ENCODE measurements around the gene KDM8. TPM values are rescaled to one million over a fixed set of nuclear protein-coding genes. Genes with fewer than 3 reads are reported as not detected.
"Not testable (repeated sequence)": the region's sequence is repeated elsewhere in the genome, so short reads cannot be mapped to it uniquely, and the experiment has no call there.

Gene KDM8
- total RNA-seq, 2 experiments from 2014 or later = 11.3 to 13.9 TPM

DNA sequence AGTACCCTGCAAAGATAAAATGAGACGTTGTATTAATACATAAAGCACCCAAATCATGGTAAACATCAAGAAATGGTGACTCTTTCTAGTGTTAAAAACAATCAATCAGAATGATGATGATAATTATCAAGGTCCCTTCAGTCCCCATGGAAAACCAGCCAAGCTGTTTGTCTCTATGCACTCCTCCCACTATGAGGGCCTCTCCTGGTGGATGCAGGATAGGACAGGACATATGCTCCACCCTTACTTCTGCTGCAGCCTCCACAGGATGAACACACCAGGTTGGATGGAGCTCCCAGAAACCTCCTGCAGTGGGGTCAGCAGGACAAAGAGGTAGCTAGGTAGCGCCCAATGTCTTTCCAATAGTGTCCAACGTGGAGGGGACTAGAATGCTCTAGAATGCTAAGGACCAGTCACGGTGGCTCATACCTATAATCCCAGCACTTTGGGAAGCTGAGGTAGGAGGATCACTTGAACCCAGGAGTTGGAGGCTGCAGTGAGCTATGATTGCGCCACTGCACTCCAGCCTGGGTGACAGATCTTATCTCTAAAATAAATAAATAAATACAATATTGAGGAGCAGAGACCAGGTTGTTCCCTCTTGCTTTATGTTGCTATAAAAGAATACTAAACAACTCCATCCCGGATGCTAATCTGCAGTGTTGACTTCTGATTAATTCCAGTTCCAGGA lies 9.9 kb upstream of the KDM8 start:
- Mint-ChIP-seq H3K9me3 (peaks cover 17% of the 10 kb centered on the region), H3K36me3 (ENCODE audit: low read depth) (peaks cover 3% of the 10 kb centered on the region), H3K27me3 (ENCODE audit: low read depth) (no peaks in the 10 kb centered on the region), H3K27ac (no peak overlapping the region), H3K4me3 (no peak overlapping the region), H3K4me1 (ENCODE audit: low read depth) (peaks cover 27% of the 10 kb centered on the region)
- intact Hi-C loops (cut with micrococcal nuclease) = no loop called here
- CTCF ChIA-PET = interaction anchor here (1.0 kb wide), 1 partner anchor 14 kb away, joined by 6 read pairs; no protein-coding TSS in a partner anchor
- no peak for DNase-seq

DNA sequence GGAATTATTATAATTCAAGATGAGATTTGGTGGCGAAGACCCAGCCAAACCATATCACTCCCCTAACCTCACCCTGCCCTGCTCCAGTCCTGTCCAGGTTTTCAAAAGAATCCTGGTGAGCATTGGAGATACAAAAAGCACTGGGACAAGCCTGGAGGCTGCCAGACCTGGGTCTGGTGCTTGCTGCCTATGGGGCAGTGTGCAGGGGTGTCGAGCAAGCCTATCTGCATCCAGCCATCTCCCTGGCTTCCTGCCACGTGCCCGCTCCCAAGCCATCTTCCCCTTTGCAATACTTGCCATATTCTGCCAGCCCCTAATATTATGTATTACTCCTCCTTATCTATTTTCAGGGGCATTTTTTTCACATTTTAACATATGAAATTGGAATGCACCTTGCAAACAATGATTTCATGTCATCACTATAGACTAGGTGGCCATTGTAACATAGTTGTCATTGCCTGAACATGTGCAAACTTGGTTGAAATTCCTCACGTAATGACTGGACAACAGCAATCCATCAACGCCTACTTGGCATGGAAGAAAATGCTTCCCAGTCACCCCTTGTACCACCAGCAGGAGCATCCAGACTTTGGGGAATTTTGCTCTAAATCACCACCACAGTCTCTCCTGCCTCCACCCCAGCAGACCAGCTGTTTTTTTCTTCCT lies 8.1 kb upstream of the KDM8 start:
- CTCF ChIA-PET = interaction anchor here (0.7 to 3.7 kb wide), 3 partner anchors 16 to 42 kb away, joined by 3 to 22 read pairs (median 6); no protein-coding TSS in a partner anchor
- intact Hi-C loops (cut with micrococcal nuclease) = no loop called here
- Mint-ChIP-seq H3K4me3 (no peak overlapping the region), H3K36me3 (ENCODE audit: low read depth) (peaks cover 3% of the 10 kb centered on the region), H3K9me3 (peaks cover 17% of the 10 kb centered on the region), H3K4me1 (ENCODE audit: low read depth) (peaks cover 42% of the 10 kb centered on the region), H3K27ac (no peak overlapping the region), H3K27me3 (ENCODE audit: low read depth) (no peaks in the 10 kb centered on the region)
- no peak for DNase-seq

DNA sequence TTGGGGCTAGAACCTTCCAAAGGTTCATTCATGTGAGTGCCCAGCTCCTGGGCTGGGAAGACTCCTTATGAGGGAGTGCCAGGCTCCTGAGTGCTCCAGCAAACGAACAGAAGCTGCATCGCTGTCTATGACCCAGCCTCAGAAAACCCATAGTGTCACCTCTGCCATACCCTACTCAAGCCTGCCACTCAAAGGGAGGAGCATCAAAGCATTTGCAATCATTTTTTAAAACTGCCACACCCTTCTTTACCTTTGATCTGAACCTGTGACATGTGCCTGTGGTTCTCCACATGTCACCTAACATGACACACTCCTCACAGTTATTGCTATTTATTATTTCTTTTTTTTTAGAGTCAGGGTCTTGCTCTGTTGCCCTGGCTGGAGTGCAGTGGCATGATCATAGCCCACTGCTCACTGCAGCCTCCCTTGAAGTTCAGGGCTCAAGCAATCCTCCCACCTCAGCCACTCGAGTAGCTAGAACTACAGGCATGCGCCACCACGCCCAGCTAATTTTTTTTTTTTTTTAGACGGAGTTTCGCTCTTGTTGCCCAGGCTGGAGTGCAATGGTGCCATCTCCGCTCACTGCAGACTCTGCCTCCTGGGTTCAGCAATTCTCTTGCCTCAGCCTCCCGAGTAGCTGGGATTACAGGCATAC lies 7.3 kb upstream of the KDM8 start:
- Mint-ChIP-seq H3K27me3 (ENCODE audit: low read depth) (no peaks in the 10 kb centered on the region), H3K4me1 (ENCODE audit: low read depth) (peaks cover 51% of the 10 kb centered on the region), H3K27ac (peak overlapping the region; percentile 43), H3K4me3 (no peak overlapping the region), H3K36me3 (ENCODE audit: low read depth) (peaks cover 3% of the 10 kb centered on the region), H3K9me3 (peaks cover 21% of the 10 kb centered on the region)
- peak; percentile 39 for DNase-seq
- intact Hi-C loops (cut with micrococcal nuclease) = loop anchor here (1.0 kb wide), 1 partner anchor 17 kb away; no protein-coding TSS in a partner anchor
- CTCF ChIA-PET = interaction anchor here (0.7 to 3.7 kb wide), 4 partner anchors 15 to 41 kb away, joined by 3 to 22 read pairs (median 6); no protein-coding TSS in a partner anchor

DNA sequence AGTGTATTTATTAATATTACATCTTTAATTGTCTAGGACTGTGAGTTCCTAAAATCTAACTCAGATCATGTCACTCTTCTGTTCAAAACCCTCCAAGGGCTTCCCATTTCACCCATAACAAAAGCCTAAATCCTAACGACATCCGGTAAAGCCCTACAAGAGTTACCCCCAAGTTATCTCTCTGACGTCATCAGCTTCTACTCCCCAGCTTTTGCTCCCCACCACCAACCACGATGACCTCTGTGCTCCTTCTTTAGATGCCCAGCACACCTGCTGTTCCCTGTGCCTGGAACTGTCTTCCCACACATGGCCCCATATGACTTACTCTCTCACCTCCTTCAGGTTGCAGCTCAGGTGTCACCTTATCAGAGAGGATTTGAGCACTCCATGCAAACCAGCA lies 6.3 kb upstream of the KDM8 start:
- no peak overlapping the region for H3K4me3 Mint-ChIP-seq
- no peak for DNase-seq
- CTCF ChIA-PET = interaction anchor here (3.7 kb wide), 1 partner anchor 17 kb away, joined by 22 read pairs; no protein-coding TSS in a partner anchor
- peaks cover 56% of the 10 kb centered on the region for H3K4me1 Mint-ChIP-seq (ENCODE audit: low read depth)
- peaks cover 3% of the 10 kb centered on the region for H3K36me3 Mint-ChIP-seq (ENCODE audit: low read depth)
- intact Hi-C loops (cut with micrococcal nuclease) = no loop called here
- H3K9me3 Mint-ChIP-seq = peaks cover 22% of the 10 kb centered on the region
- H3K27me3 Mint-ChIP-seq (ENCODE audit: low read depth) = no peaks in the 10 kb centered on the region
- no peak overlapping the region for H3K27ac Mint-ChIP-seq

DNA sequence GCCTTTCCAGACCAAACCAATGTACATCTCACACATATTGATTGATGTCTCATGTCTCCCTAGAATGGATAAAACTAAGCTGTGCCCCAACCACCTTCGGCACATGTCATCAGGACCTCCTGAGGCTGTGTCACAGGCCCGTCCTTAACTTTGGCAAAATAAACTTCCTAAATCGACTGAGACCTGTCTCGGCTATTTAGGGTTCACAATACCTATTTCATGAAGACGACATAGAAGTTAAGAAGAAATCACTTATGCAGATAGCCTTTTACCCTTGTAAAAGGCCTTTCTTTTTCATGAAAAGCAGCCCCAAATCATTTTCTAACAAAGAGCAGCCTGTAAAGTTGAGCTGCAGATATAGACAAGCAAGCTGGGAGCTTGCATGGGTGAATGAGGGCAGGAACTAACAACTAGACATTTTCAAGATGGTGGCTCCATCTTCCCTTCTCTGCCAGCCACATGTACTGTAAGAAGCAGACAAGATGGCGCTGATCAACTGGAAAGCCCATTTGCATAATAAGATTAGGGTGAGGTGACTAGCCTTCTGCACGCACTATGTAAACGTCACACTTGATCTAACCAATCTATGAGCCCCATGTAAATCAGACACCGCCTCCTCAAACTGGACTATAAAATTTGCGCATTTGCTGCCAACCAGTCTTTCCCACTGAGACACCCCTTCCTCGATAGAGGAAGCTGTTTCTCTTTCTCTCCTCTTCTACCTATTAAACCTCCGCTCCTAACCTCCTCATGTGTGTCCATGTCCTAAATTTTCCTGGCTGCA lies 4.7 kb upstream of the KDM8 start:
- no peak overlapping the region for H3K4me3 Mint-ChIP-seq
- H3K36me3 Mint-ChIP-seq (ENCODE audit: low read depth) = peaks cover 3% of the 10 kb centered on the region
- peak overlapping the region; percentile 46 for H3K27ac Mint-ChIP-seq
- no peaks in the 10 kb centered on the region for H3K27me3 Mint-ChIP-seq (ENCODE audit: low read depth)
- no peak for DNase-seq
- CTCF ChIA-PET = interaction anchor here (1.4 to 3.7 kb wide), 4 partner anchors 17 to 43 kb away, joined by 3 to 22 read pairs (median 8); no protein-coding TSS in a partner anchor
- H3K9me3 Mint-ChIP-seq = peaks cover 22% of the 10 kb centered on the region
- H3K4me1 Mint-ChIP-seq (ENCODE audit: low read depth) = peaks cover 69% of the 10 kb centered on the region
- intact Hi-C loops (cut with micrococcal nuclease) = loop anchor here (1.0 kb wide), 1 partner anchor 29 kb away; no protein-coding TSS in a partner anchor

DNA sequence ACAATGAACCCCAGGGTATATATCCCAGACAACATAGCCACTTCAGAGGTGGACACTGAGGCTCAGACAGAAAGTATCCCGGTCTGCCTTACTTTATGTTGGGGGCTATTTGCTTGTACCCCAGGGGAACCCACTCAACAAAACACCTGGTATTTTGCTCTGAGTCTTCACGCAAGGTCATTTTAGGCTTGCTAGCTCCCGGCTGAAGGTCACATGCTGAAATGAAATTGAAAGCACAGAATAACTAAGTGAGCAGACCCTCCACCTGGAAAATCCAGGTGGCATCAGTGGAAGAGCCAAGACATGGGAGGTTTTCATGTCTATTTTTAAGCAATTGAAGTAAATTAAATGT lies 4.1 kb upstream of the KDM8 start:
- peaks cover 19% of the 10 kb centered on the region for H3K9me3 Mint-ChIP-seq
- DNase-seq = no peak
- peak overlapping the region; percentile 46 for H3K27ac Mint-ChIP-seq
- intact Hi-C loops (cut with micrococcal nuclease) = loop anchor here (1.0 kb wide), 1 partner anchor 30 kb away; no protein-coding TSS in a partner anchor
- CTCF ChIA-PET = interaction anchor here (1.4 to 2.0 kb wide), 3 partner anchors 18 to 43 kb away, joined by 3 to 12 read pairs (median 4); no protein-coding TSS in a partner anchor
- H3K4me3 Mint-ChIP-seq = no peak overlapping the region
- H3K36me3 Mint-ChIP-seq (ENCODE audit: low read depth) = peaks cover 6% of the 10 kb centered on the region
- H3K27me3 Mint-ChIP-seq (ENCODE audit: low read depth) = no peaks in the 10 kb centered on the region
- peaks cover 71% of the 10 kb centered on the region for H3K4me1 Mint-ChIP-seq (ENCODE audit: low read depth)

DNA sequence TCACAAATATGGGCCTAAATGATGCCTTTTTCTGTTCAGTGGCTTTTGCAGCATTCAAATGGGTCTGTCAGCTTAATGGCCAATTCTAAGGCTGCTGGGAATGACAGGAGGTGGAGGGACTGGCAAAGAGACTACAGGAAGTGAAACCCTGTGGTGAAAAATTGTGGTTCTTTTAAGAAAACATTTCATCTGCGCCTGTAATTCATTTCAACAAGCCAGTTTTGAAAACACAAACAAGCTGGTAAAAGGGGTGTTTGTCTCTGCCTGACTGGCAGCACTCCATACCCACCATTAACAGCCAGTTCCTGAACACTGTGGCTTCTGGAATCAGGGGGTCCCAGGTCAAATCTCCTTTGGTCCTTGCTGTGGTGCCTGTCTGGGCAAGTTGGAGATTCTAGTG lies 3.6 kb upstream of the KDM8 start:
- H3K4me3 Mint-ChIP-seq = no peak overlapping the region
- peak; percentile 60 for DNase-seq

DNA sequence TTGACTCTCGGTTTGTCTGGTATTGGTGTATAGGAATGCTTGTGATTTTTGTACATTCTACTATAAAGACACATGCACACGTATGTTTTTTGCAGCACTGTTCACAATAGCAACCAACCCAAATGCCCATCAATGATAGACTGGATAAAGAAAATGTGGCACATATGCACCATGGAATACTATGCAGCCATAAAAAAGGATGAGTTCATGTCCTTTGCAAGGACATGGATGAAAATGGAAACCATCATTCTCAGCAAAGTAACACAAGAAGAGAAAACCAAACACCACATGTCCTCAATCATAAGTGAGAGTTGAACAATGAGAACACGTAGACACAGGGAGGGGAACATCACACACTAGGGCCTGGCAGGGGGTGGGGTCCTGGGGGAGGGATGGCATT lies 2.4 kb upstream of the KDM8 start:
- Mint-ChIP-seq H3K27ac (peak overlapping the region; percentile 87), H3K4me1 (ENCODE audit: low read depth) (peaks cover 62% of the 10 kb centered on the region)
- DNase-seq; H3K4me3 Mint-ChIP-seq; CTCF ChIA-PET; intact Hi-C loops (cut with micrococcal nuclease); H3K36me3 Mint-ChIP-seq (ENCODE audit: low read depth); H3K27me3 Mint-ChIP-seq (ENCODE audit: low read depth); H3K9me3 Mint-ChIP-seq: not testable (repeated sequence)

More for the DNA sequence above, 3.6 kb upstream of the KDM8 start:
- Mint-ChIP-seq H3K9me3 (peaks cover 14% of the 10 kb centered on the region), H3K27ac (peak overlapping the region; percentile 87), H3K36me3 (ENCODE audit: low read depth) (peaks cover 6% of the 10 kb centered on the region), H3K27me3 (ENCODE audit: low read depth) (no peaks in the 10 kb centered on the region), H3K4me1 (ENCODE audit: low read depth) (peaks cover 73% of the 10 kb centered on the region)
- intact Hi-C loops (cut with micrococcal nuclease) = loop anchor here (1.0 kb wide), 1 partner anchor 30 kb away; no protein-coding TSS in a partner anchor
- CTCF ChIA-PET = interaction anchor here (0.9 to 2.0 kb wide), 4 partner anchors 14 to 44 kb away, joined by 3 to 12 read pairs (median 4); no protein-coding TSS in a partner anchor

DNA sequence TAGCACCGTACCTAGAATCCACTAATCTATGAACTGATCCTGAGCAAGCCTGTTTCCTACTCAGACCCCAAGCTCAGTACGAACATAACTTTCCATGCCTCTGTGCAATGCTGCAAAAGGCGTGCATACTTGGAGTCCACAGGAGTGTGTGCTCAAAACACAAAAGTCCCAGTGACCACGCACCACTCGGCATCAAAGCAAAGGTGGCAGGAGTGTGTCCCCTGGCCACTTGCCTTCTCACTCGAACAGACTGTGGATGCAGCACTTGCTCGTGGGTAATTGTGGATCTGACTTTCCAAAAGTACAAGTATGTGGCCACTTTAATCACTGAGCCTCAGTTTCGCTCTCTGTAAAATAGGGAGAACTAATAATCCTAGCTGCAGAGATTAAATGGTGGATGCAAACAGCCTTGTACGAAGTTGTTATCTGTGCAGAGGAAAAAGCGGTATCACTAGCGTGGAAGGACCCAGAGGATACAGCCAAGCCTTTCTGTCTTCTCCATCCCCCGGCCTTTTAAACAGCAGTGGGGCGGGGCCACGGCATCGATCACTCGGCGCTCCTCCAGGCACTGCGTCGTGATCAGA lies 311 bp upstream of the KDM8 start:
- H3K4me1 Mint-ChIP-seq (ENCODE audit: low read depth) = peaks cover 54% of the 10 kb centered on the region
- CTCF ChIA-PET = interaction anchor here (0.6 to 3.6 kb wide), 7 partner anchors 24 to 1015 kb away, joined by 3 to 13 read pairs (median 5); no protein-coding TSS in a partner anchor
- peaks cover 3% of the 10 kb centered on the region for H3K36me3 Mint-ChIP-seq (ENCODE audit: low read depth)
- H3K27me3 Mint-ChIP-seq (ENCODE audit: low read depth) = no peaks in the 10 kb centered on the region
- peak overlapping the region; percentile 99 for H3K4me3 Mint-ChIP-seq
- peaks cover 5% of the 10 kb centered on the region for H3K9me3 Mint-ChIP-seq
- intact Hi-C loops (cut with micrococcal nuclease) = loop anchor here (1.0 kb wide), 5 partner anchors 24 to 205 kb away; no protein-coding TSS in a partner anchor
- peak overlapping the region; percentile 100 for H3K27ac Mint-ChIP-seq
- peak; percentile 94 for DNase-seq

DNA sequence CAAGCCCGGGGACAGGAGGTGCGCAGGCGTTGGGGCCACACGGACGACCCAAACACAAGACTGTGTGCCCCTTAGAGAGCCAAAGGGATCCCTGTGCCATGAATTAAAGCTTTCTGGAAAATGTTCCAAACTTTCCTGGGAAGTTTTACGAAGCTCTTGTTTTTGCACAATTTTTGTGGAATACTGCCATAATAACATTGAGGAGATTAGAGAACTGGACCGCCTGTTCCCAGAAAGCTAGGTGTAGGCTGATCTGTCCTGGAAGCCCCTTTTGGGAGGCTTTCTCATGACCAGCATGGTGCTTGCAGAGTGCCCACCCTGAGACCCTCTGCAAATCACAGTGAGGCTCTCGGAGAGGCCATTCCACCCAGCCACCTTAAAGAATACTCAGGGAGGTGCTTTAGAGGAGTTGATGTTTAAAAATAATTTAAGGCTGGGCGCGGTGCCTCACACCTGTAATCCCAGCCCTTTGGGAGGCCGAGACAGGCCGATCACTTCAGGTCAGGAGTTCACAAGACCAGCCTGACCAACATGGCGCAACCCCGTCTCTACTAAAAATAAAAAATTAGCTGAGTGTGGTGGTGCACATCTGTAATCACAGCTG lies 1.1 kb downstream of the KDM8 start:
- no peak for DNase-seq
- Mint-ChIP-seq H3K4me3 (peak overlapping the region; percentile 99), H3K36me3 (ENCODE audit: low read depth) (peaks cover 3% of the 10 kb centered on the region), H3K27ac (peak overlapping the region; percentile 100), H3K9me3 (peaks cover 5% of the 10 kb centered on the region), H3K4me1 (ENCODE audit: low read depth) (peaks cover 42% of the 10 kb centered on the region), H3K27me3 (ENCODE audit: low read depth) (no peaks in the 10 kb centered on the region)
- CTCF ChIA-PET = interaction anchor here (0.6 to 3.6 kb wide), 10 partner anchors 25 to 252 kb away, joined by 3 to 13 read pairs (median 6); no protein-coding TSS in a partner anchor
- intact Hi-C loops (cut with micrococcal nuclease) = no loop called here
